GM18861 (cell line): ENCODE results near the gene ACTR3C.
"Not testable (repeated sequence)": the region's sequence is repeated elsewhere in the genome, so short reads cannot be mapped to it uniquely, and the experiment has no call there.

Source experiments
- ATAC-seq: cut with Tn5 transposase; IDR thresholded peaks from one replicate; pipeline ENCODE4 v1.9.1; 2021; ENCODE audit not compliant: unreplicated experiment

Gene ACTR3C

DNA sequence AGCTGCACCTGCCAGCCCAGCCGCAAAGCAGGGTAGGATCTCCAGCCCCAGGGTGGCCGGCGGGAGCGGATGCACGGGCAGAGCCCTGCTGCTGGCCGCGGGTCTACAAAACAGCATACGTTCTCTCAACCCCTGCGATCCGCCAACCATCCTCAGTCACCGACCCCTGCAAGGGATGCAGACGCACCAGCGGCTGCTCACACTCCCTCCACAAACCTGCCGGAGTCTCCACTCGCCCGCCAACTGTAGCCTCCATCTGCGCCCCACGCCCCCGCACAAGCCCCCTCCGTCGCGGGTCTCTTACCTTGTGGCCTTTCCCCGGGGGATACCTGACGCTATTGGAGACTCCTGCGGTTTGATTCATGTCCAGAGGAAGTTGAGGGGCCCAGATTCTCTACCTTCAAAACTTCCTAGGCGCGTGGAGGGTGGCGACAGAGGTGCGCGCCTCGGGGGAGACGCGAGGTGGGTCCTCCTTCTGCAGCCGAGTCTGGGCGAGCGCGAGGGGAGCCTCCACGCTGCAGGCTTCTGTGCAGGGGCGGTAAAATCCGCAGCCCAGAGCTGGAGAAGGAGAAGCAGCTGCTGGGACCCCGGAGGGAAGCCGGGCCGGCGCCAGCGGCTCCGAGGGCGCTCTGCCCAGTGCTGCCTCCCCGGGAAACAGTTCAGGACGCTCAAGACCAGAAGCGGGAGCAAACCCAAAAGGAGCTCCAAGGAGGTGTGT is 103.2 kb downstream of the ACTR3C start:
- not testable (repeated sequence) for ATAC-seq

GRCh38 chr7:150206848-150207247 is 116.5 kb downstream of the ACTR3C start:
- ATAC-seq, result not testable (repeated sequence)

- not testable (repeated sequence) for ATAC-seq
These were observed 117.5 kb downstream of the ACTR3C start for GRCh38 chr7:150205866-150206265.

- ATAC-seq, result not testable (repeated sequence)
These were observed 118.8 kb downstream of the ACTR3C start for GRCh38 chr7:150204577-150204976.

DNA sequence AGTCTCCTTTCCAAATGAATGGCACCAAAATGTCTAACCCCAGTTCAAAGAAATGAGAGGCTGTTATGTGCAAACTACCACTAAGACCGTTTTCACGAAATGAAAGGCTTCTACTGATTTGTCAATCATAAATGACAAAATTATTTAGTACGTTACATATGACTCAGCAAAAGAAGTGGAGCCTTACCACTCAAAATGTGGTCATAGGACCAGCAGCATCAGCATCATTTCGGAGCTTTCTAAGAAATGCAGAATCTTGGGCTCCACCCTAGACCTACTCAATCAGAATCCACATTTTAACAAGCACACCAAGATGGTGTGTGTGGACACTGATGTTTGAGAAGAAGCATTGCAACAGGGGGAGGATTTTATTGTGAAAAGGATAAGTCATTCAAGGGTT is 120.5 kb downstream of the ACTR3C start:
- ATAC-seq, result not testable (repeated sequence)
